HEK293 (cell line): ENCODE data around the gene GALNT16.

Source experiments
- CTCF ChIA-PET: fragments of 350-600 bp; formaldehyde crosslinking; extraction: SDS; loops from one replicate; lab custom pipeline; 2021; ENCODE audit warnings: antibody characterized with exemption; lab: Yijun Ruan, JAX
- POLR2A ChIA-PET: fragments of 300-600 bp; formaldehyde crosslinking; extraction: SDS; loops from one replicate; lab custom pipeline; 2020; ENCODE audit warnings: antibody characterized with exemption, inconsistent platforms; lab: Yijun Ruan, JAX
- H3K27ac ChIP-seq: fragments of 200-500 bp; sonication (Bioruptor generic); 2 replicates; pipeline ENCODE4 v1.5.1; 2014; ENCODE audit warnings: low read depth, low read length, control low read depth, inconsistent platforms; ENCODE audit errors: extremely low read depth
- H3K36me3 ChIP-seq, 2 experiments: fragments of 200-500 bp in 1 of 2; sonication (Bioruptor generic) in 1 of 2; 1 replicate in 1 of 2; 2 replicates in 1 of 2; pipeline ENCODE4 v1.5.1; 2014 to 2017; ENCODE audit warnings: inconsistent platforms in 2 of 2, low read length in 2 of 2; ENCODE audit not compliant: control insufficient read depth in 2 of 2, insufficient read depth in 1 of 2
- H3K4me1 ChIP-seq: fragments of 200-500 bp; sonication (Bioruptor generic); 2 replicates; pipeline ENCODE4 v1.5.1; 2014; ENCODE audit warnings: mild to moderate bottlenecking, low read length, inconsistent platforms; ENCODE audit not compliant: control insufficient read depth, insufficient read depth
- H3K4me3 ChIP-seq: 2 replicates; pipeline ENCODE4 v1.5.1; 2011; ENCODE audit warnings: low read depth, mild to moderate bottlenecking, control low read depth, low read length, moderate library complexity
- H3K9me3 ChIP-seq: fragments of 200-500 bp; sonication (Bioruptor generic); 2 replicates; pipeline ENCODE4 v1.5.1; 2014; ENCODE audit warnings: low read depth, low read length, inconsistent platforms; ENCODE audit not compliant: control insufficient read depth, insufficient read depth
- BCL6B ChIP-seq: fragments of 450-650 bp; formaldehyde crosslinking; IDR thresholded peaks from 2 replicates; pipeline ENCODE4 v1.5.1; 2017; ENCODE audit warnings: missing biosample characterization, missing genetic modification characterization
- FEZF1 ChIP-seq: fragments of 450-650 bp; formaldehyde crosslinking; IDR thresholded peaks from 2 replicates; pipeline ENCODE4 v1.5.1; 2016; ENCODE audit warnings: missing biosample characterization, missing genetic modification characterization
- HOXD13 ChIP-seq: sonication (generic); formaldehyde crosslinking; IDR thresholded peaks from 2 replicates; pipeline ENCODE4 v1.8.0; 2022; ENCODE audit warnings: missing genetic modification reagents, borderline replicate concordance
- MEIS1 ChIP-seq: sonication (generic); formaldehyde crosslinking; IDR thresholded peaks from 2 replicates; pipeline ENCODE4 v1.8.1; 2022; ENCODE audit warnings: missing genetic modification reagents, mild to moderate bottlenecking, borderline replicate concordance
- SALL2 ChIP-seq: fragments of 450-650 bp; formaldehyde crosslinking; IDR thresholded peaks from 2 replicates; pipeline ENCODE4 v1.5.0; 2017; ENCODE audit warnings: missing biosample characterization, mild to moderate bottlenecking, missing genetic modification characterization, borderline replicate concordance
- TRIM28 ChIP-seq: IDR thresholded peaks from 2 replicates; pipeline ENCODE4 v1.6.1; 2011; ENCODE audit warnings: low read length, control low read depth, borderline replicate concordance
- ZEB2 ChIP-seq: fragments of 450-650 bp; formaldehyde crosslinking; IDR thresholded peaks from 2 replicates; pipeline ENCODE4 v1.5.1; 2016; ENCODE audit warnings: missing biosample characterization, missing genetic modification characterization
- ZNF16 ChIP-seq: fragments of 450-650 bp; formaldehyde crosslinking; IDR thresholded peaks from 2 replicates; pipeline ENCODE4 v1.5.1; 2016; ENCODE audit warnings: low read depth, missing biosample characterization, missing genetic modification characterization
- ZNF175 ChIP-seq: fragments of 450-650 bp; formaldehyde crosslinking; IDR thresholded peaks from 2 replicates; pipeline ENCODE4 v1.5.1; 2016; ENCODE audit warnings: missing biosample characterization, missing genetic modification characterization
- ZNF18 ChIP-seq: fragments of 450-650 bp; formaldehyde crosslinking; IDR thresholded peaks from 2 replicates; pipeline ENCODE4 v1.5.1; 2016; ENCODE audit warnings: missing biosample characterization, missing genetic modification characterization
- ZNF184 ChIP-seq: fragments of 450-650 bp; IDR thresholded peaks from 2 replicates; pipeline ENCODE4 v1.5.1; 2018; ENCODE audit warnings: missing biosample characterization, mild to moderate bottlenecking, missing genetic modification characterization
- ZNF223 ChIP-seq: fragments of 450-650 bp; formaldehyde crosslinking; IDR thresholded peaks from 2 replicates; pipeline ENCODE4 v1.5.1; 2016; ENCODE audit warnings: missing biosample characterization, missing genetic modification characterization
- ZNF555 ChIP-seq: fragments of 450-650 bp; formaldehyde crosslinking; conservative IDR thresholded peaks from 2 replicates; pipeline ENCODE4 v1.5.1; 2017; ENCODE audit warnings: missing biosample characterization, mild to moderate bottlenecking, missing genetic modification characterization, inconsistent platforms
- ZNF571 ChIP-seq: fragments of 450-650 bp; formaldehyde crosslinking; IDR thresholded peaks from 2 replicates; pipeline ENCODE4 v1.5.0; 2017; ENCODE audit warnings: missing biosample characterization, missing genetic modification characterization
- ZNF596 ChIP-seq: fragments of 450-650 bp; IDR thresholded peaks from 2 replicates; pipeline ENCODE4 v1.5.0; 2018; ENCODE audit warnings: missing biosample characterization, mild to moderate bottlenecking, missing genetic modification characterization, moderate library complexity
- ZNF660 ChIP-seq: fragments of 450-650 bp; IDR thresholded peaks from 2 replicates; pipeline ENCODE4 v1.5.1; 2018; ENCODE audit warnings: missing biosample characterization, mild to moderate bottlenecking, missing genetic modification characterization
- ZNF670 ChIP-seq: fragments of 450-650 bp; formaldehyde crosslinking; IDR thresholded peaks from 2 replicates; pipeline ENCODE4 v1.5.1; 2016; ENCODE audit warnings: missing biosample characterization, missing genetic modification characterization, low read depth
- ZNF776 ChIP-seq: fragments of 450-650 bp; formaldehyde crosslinking; IDR thresholded peaks from 2 replicates; pipeline ENCODE4 v1.5.0; 2017; ENCODE audit warnings: missing biosample characterization, missing genetic modification characterization, borderline replicate concordance
- ZNF777 ChIP-seq: fragments of 450-650 bp; formaldehyde crosslinking; IDR thresholded peaks from 2 replicates; pipeline ENCODE4 v1.5.1; 2017; ENCODE audit warnings: missing biosample characterization, missing genetic modification characterization, borderline replicate concordance
- ZSCAN30 ChIP-seq: fragments of 450-650 bp; IDR thresholded peaks from 2 replicates; pipeline ENCODE4 v1.5.1; 2018; ENCODE audit warnings: missing biosample characterization, mild to moderate bottlenecking, missing genetic modification characterization, moderate library complexity
- TF ChIP-seq, protein P1 (sequence below): fragments of 450-650 bp; formaldehyde crosslinking; IDR thresholded peaks from 2 replicates; pipeline ENCODE4 v1.5.1; 2016; ENCODE audit warnings: missing biosample characterization, missing genetic modification characterization, borderline replicate concordance

Gene GALNT16

DNA sequence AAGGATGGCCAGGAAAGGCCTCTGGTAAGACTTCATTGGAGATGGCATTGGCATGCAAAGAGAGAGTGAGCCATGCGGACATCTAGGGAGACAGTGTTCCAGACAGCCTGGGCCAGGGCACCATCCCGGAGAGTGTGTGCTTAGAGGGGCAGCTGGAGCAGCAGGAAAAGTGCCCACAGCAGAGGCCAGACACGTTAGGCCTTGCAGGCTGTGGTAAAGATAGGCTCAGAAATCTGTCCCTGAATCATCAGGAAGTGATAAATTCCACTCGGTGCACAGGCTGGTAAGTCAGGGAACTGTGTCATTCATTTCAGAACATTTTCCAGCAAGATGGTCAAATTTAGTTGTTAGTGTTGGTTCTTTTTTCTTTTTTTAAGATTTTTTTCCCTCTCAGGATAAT lies 8.8 kb downstream of the GALNT16 start:
- Histone ChIP-seq H3K27ac (no peak overlapping the region), H3K9me3 (no peaks in the 10 kb centered on the region), H3K4me1 (no peaks in the 10 kb centered on the region), H3K4me3 (no peak overlapping the region), H3K36me3 (peaks cover 5 to 6% of the 10 kb centered on the region in 2 experiments; a peak in 2 of 3 replicates)
- CTCF ChIA-PET = no interaction called here
- POLR2A ChIA-PET = no interaction called here
- TF ChIP-seq ZNF596 (tag by site-specific recombination) = no peak
- TF ChIP-seq ZNF777 (tag by site-specific recombination) = no peak
- no peak for TF ChIP-seq TRIM28
- TF ChIP-seq ZNF670 (tag by site-specific recombination) = no peak
- TF ChIP-seq ZNF660 (tag by site-specific recombination) = no peak
- TF ChIP-seq, protein P1, sequence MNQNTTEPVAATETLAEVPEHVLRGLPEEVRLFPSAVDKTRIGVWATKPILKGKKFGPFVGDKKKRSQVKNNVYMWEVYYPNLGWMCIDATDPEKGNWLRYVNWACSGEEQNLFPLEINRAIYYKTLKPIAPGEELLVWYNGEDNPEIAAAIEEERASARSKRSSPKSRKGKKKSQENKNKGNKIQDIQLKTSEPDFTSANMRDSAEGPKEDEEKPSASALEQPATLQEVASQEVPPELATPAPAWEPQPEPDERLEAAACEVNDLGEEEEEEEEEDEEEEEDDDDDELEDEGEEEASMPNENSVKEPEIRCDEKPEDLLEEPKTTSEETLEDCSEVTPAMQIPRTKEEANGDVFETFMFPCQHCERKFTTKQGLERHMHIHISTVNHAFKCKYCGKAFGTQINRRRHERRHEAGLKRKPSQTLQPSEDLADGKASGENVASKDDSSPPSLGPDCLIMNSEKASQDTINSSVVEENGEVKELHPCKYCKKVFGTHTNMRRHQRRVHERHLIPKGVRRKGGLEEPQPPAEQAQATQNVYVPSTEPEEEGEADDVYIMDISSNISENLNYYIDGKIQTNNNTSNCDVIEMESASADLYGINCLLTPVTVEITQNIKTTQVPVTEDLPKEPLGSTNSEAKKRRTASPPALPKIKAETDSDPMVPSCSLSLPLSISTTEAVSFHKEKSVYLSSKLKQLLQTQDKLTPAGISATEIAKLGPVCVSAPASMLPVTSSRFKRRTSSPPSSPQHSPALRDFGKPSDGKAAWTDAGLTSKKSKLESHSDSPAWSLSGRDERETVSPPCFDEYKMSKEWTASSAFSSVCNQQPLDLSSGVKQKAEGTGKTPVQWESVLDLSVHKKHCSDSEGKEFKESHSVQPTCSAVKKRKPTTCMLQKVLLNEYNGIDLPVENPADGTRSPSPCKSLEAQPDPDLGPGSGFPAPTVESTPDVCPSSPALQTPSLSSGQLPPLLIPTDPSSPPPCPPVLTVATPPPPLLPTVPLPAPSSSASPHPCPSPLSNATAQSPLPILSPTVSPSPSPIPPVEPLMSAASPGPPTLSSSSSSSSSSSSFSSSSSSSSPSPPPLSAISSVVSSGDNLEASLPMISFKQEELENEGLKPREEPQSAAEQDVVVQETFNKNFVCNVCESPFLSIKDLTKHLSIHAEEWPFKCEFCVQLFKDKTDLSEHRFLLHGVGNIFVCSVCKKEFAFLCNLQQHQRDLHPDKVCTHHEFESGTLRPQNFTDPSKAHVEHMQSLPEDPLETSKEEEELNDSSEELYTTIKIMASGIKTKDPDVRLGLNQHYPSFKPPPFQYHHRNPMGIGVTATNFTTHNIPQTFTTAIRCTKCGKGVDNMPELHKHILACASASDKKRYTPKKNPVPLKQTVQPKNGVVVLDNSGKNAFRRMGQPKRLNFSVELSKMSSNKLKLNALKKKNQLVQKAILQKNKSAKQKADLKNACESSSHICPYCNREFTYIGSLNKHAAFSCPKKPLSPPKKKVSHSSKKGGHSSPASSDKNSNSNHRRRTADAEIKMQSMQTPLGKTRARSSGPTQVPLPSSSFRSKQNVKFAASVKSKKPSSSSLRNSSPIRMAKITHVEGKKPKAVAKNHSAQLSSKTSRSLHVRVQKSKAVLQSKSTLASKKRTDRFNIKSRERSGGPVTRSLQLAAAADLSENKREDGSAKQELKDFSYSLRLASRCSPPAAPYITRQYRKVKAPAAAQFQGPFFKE (tag by site-specific recombination) = no peak
- no peak for TF ChIP-seq FEZF1 (tag by site-specific recombination)

- H3K4me1 ChIP-seq = no peaks in the 10 kb centered on the region
- 0 out of 2 replicates have a peak, but pooled peaks have one; percentile 1 for TF ChIP-seq ZNF776 (tag by site-specific recombination)
- no peak for TF ChIP-seq ZNF18 (tag by site-specific recombination)
- TF ChIP-seq HOXD13 = no peak
- no peak for TF ChIP-seq ZNF555 (tag by site-specific recombination)
- 0 out of 2 replicates have a peak, but pooled peaks have one; percentile 56 for TF ChIP-seq ZNF571 (tag by site-specific recombination)
- TF ChIP-seq, all 188 proteins: peak for 2
- Histone ChIP-seq H3K4me3 (no peak overlapping the region), H3K36me3 (peaks cover 5 to 6% of the 10 kb centered on the region in 2 experiments; a peak in 2 of 3 replicates), H3K9me3 (no peaks in the 10 kb centered on the region), H3K27ac (no peak overlapping the region)
- CTCF ChIA-PET = no interaction called here
- POLR2A ChIA-PET = no interaction called here
These were observed 9.4 kb downstream of the GALNT16 start for GRCh38 chr14:69269381-69269780.

DNA sequence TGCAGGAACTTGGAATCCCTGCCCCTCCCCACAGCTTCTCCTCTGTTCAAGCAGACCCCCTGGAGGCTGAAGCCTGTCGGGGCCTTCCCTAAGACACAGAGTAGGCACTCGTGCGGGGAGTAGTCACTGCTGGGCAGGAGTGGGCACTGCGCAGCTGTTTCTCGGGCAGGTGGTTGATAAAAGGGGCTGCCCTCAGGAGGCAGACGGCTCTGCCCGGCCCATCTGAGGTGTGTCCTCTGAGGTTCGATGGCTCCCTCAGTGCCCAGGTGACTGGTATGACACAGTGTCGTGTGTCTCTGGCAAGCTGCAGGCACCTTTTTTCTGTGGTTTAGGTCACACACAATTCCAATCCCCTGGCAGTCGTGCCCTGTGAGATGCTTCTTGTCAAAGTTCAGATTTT lies 10.1 kb downstream of the GALNT16 start:
- Histone ChIP-seq H3K4me1 (no peaks in the 10 kb centered on the region), H3K27ac (no peak overlapping the region), H3K9me3 (no peaks in the 10 kb centered on the region), H3K36me3 (peaks cover 5 to 6% of the 10 kb centered on the region in 2 experiments; a peak in 2 of 3 replicates), H3K4me3 (no peak overlapping the region)
- ChIA-PET POLR2A (no interaction called here), CTCF (no interaction called here)
- no peak for TF ChIP-seq MEIS1 (CRISPR knock-in tag)
- no peak for TF ChIP-seq SALL2
- TF ChIP-seq ZEB2 = no peak
- no peak for TF ChIP-seq BCL6B (tag by site-specific recombination)
- no peak for TF ChIP-seq ZNF184 (tag by site-specific recombination)
- TF ChIP-seq ZNF223 = no peak
- TF ChIP-seq ZNF175 (tag by site-specific recombination) = no peak
- TF ChIP-seq ZNF16 (tag by site-specific recombination) = no peak
- TF ChIP-seq ZSCAN30 = no peak
